GM18505 (cell line): ENCODE data around the gene STX8.

Source experiments
- ATAC-seq: cut with Tn5 transposase; IDR thresholded peaks from one replicate; pipeline ENCODE4 v1.9.1; 2021; ENCODE audit not compliant: unreplicated experiment
- POLR2A ChIP-seq: IDR thresholded peaks from 4 replicates; pipeline ENCODE4 v1.6.1; 2011; ENCODE audit warnings: borderline replicate concordance; ENCODE audit not compliant: insufficient read depth, insufficient read length; ENCODE audit errors: extremely low read depth

Gene STX8

DNA sequence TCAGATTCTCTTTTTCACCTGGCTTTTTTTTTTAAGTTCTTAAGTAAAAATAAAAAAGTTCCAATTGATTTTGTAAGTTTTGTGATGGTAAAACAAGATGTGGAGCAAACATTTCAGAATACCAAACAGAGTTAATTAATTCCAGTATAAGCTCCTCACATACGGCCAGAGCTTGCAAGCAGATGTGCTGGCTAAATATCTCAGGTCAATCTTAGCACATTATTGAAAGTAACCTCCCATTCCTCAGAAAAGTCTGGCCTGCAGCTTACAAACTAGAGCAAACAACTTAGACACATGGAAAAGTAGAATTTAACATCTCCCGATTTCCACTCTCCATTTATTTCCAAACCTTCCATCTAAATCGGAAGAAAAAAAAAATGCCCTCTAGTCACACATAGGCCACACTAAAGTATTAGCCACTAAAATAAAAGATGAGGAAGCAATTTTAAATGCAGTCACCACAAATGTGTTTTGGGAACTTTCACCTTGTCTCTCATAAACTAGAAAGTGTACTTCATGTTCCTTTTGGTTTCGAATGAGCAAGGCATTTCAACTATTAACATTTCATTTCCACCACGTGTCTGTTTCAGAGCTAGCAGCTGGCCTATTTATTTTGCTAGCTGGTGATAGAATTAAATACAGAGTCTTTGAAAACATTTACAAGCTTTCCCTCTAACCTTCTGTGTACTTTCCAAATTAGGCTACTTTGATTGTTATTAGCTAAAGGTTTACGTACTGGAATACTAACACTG lies 143.3 kb downstream of the STX8 start:
- TF ChIP-seq POLR2A: no peak
- ATAC-seq: peak; percentile 50

DNA sequence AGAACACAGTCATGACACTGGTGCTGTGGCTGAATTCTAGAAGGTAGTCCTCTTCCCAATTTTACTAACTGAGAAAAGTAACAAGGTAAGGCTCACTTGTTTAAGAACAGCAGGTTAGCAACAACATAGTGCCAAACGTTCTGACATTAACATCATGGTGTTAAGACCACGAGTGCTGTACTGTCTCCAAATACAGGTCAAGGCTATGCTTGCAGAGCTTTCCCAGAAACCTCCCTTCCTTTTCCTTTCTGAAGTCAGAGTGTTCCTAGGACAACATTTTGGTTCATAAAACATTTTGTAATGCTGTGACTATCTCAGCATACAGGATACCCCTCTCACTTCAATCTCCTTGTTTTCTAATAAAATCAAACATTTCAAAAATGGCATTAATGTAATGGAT lies 144.0 kb downstream of the STX8 start:
- TF ChIP-seq POLR2A: no peak
- no peak for ATAC-seq

DNA sequence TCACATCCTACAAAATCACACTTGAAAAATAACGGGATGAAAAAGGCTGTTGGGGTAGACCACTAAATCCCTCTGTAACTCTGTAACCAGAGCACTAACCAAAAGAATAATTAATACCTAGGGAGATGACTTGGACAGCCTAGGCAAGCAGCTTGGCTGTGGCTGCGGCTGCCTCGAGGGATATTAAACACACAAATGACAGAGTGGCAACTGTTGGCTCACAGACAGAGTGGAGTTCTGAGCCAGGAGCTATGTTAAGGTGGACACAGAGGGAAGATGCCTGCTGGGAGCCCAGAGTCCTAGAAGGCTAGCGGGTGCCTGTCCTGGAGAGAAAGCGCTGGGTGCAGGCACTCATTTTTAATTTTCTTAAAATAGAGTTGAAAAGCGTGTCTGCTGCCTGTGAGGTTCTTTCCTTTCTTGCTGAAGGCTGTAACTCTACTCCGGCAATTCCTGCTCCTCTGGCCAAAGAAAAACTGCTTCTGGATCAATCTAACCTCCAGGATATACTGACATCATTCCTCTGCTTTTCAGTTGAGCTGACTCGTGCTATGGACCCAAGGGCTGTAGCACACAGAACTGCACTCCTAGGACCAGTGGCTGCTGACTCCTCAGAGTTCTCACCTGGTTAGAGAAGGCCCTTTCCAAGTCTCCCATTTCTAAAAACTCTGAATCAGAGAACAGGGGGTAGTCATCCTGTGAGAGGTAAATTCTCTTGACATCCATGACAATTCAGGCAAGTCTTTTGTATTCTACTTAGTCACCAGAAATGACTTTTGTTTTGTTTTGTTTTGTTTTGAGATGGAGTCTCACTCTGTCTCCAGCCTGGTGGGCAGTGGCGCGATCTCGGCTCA lies 147.9 kb downstream of the STX8 start:
- ATAC-seq: no peak
- no peak for TF ChIP-seq POLR2A

DNA sequence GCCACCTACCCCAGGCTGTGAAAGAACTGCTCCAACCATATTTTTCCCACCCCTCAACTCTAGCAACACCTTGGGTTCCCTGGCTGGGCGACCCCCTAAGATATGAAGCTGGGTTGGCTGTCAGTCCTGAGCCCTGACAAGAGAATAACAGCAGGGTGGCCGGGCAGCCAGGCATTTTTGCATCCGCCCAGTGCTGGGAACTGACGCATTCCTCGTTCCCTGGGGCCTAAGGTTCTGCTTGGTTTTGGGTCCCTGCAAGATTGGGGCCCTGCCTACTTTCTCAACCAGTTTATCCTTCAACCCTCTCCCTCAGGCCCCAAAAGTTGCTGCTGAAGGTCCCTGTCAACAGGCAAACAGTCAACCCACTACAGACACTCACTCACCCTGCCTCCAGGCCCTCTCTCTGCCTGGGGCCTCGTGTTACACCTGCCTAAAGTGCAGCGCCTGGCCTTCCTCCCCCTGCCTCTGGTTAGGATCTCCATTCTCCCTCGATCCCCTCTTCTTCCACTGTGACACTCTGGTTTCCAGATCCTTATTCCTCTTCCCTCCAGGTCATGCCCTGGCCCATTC lies 151.5 kb downstream of the STX8 start:
- TF ChIP-seq POLR2A: no peak

DNA sequence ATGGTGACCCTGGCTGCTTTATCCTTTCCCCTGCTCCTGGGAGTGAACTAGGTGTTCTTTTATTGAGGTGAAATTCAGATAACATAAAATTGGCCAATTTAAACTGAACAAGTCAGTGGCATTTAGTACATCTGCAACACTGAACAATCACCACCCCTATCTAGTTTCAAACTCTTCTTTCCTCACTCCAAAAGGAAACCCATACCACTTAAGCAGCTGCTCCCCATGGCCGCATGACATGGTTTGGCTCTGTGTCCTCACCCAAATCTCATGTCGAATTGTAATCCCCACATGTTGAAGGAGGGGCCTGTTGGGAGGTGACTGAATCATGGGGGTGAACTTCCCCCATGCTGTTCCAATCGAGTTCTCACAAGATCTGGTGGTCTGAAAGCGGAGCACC lies 154.1 kb downstream of the STX8 start:
- TF ChIP-seq POLR2A: no peak
- ATAC-seq: no peak

More for the DNA sequence above, 151.5 kb downstream of the STX8 start:
- ATAC-seq: no peak

DNA sequence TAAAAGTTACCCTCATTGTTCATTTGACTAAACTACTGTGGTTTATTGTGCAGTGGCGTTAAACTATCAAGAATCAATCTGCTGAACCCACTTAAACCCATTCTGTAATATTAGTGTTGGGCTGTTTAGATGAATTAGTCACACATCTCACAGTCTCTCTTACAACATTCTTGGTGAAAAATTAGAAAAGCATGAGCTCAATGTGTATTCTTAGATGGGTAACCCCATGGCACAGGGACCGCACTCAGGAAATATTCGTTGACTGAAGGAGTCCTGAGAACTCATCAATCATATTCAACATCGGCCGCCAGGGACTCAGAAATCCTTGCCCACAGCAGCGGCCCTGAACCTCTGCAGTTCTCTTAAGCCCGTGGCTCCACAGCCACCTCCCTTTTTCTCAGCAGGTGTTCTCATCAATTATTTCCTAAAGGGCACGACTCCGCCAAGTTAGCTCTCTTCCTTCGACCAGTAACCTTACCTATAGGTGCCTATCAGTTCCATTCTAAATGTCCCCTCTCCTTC lies 155.6 kb downstream of the STX8 start:
- ATAC-seq: no peak
- TF ChIP-seq POLR2A: no peak

DNA sequence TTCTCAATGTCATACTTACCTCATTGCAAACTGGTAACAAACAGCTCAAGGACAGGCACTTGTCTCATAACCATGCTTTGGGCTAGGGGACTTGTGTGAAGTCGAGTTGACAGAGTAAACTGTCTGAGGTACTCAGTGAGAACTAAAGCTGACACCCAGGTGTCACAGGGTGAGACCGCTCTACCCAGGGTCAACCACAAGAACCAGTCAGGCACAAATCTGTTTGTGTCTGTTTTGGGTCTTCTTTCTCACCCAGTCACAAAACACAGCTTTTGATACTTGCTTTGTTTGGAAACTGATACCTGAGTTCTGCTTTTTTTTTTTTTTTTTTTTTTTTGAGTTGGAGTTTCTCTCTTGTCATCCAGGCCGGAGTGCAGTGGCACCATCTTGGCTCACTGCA lies 161.1 kb downstream of the STX8 start:
- peak; percentile 95 for ATAC-seq
- no peak for TF ChIP-seq POLR2A

DNA sequence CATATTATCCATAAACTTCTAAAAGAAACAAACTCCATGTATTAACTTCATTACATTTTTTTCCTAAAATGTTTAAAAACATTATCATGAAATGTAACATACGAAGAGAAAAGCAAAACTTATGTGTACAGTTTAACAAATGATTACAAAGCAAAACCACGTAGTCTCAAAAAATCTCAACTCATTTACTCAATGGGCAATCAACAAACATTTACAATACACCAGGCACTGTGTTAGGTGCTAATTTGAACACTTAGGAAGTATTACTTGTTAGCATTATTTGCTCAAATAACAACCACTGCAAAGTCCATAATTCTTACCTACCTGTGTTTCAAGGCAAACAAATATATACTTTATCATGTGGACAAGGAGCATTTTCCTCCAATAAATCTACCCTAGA lies 164.9 kb downstream of the STX8 start:
- no peak for ATAC-seq
- TF ChIP-seq POLR2A: no peak

DNA sequence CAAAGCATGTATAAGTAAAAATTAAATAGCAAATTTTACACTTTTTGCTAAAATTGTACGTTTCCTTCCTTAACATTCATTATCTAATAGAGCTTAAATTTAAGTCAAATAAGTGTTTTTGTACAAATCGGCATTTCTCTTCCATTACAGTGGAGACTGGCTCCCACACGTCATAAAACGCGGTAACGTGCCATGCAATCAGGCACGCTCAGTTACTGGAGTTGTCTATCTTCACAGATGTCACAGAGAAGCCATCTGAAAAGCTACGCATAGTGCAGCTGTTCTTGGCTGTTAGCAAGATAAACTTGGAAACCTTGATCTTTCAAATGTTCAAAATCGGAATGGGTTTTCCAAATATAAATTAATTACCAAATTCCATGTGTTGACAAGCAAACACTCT lies 165.3 kb downstream of the STX8 start:
- no peak for ATAC-seq
- TF ChIP-seq POLR2A: no peak

DNA sequence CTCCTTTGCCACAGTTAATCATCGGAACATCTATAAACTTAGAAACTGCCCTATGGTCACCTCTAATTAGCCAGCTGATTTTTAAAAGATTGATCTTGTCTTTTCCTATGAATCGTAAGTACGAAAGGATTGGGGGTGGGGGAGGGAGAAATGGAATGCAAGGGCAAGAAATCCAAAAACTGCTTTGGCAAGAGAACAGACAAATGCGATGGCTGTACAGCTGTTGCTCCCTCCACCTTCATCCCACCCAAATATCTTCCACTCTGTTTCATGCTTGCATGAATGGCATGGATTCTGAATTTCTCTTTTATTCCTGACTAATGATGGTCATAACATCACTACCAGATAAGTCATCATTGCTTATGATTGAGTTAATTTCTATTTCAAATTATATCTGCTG lies 165.7 kb downstream of the STX8 start:
- no peak for TF ChIP-seq POLR2A
- no peak for ATAC-seq

DNA sequence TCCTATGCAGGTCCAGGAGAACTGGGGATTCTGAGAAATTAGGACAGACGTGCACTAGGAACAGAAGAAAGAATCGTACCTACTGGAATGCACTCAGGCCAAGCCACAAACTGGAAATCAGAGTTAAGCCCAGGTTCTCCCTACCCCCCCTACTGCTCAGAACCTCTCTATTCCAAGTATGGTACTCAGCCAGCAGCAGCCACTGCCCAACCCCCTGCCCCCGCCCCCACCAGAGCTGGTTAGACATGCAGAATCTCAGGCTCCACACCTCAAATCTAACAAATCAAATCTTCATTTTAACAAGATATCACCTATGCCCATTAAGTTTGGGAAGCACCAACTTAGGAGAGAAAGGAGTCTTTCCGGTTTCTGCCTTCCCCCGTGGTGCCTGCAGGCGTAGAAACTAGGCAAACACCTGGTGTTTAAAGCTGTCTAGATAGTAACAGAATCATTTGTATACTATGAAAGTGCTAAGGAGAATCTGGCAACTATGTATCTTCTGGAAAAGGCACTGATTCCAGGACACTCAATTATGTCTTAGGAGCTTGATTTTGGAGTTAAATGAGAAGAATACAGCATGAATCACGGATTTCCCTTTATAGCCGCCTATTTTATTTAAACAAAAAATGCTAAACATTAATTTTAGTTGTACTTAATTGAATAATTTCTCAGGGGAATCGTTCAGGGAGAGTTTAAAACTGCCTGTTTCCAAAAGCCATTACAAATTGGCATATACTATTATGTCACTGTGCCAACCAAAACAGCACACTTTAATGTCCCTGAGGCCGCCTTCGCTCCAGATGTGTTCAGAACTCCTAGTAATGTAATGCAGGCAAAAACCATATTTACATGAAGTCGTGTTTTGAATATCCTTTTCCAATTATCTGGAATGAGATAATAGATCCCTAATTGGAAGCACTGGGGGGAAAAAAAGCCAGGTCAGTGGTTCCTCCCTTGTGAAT lies 166.5 kb downstream of the STX8 start:
- ATAC-seq: no peak
- TF ChIP-seq POLR2A: no peak

DNA sequence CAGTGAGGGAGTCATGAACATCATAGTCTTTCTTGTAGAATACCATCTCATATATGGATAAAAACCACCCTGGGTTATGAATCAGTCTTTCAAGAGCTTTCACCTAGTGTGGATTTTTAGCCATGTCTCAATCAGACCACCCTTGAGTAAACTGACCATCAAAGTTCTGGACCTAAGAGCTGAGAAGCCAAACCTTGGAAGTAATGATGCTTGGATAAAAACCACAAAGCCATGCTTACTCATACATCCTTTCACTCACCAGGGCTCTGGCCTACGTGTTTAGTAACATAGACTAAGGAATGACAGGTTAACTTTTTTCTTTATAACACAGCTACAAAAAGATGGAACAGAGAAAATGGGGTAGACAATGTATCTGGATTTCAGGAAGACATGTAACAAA lies 167.2 kb downstream of the STX8 start:
- no peak for TF ChIP-seq POLR2A
- no peak for ATAC-seq
